Panc1 (cell line): ENCODE data around the gene FAM53A.

ENCODE experiments used
- CTCF ChIP-seq: fragments of 450-650 bp; IDR thresholded peaks from 2 replicates; pipeline ENCODE4 v1.5.1; 2017; ENCODE audit warnings: mild to moderate bottlenecking
- POLR2AphosphoS5 ChIP-seq: IDR thresholded peaks from 2 replicates; pipeline ENCODE4 v1.6.1; 2012; ENCODE audit warnings: mild to moderate bottlenecking, low read depth, low read length, moderate library complexity
- TCF7L2 ChIP-seq: IDR thresholded peaks from 2 replicates; pipeline ENCODE4 v1.6.1; 2011; ENCODE audit warnings: mild to moderate bottlenecking, low read depth, low read length, inconsistent platforms

GRCh38 chr4:1613099-1613495, 71.0 kb downstream of the FAM53A start:
- TF ChIP-seq POLR2AphosphoS5 (no peak), CTCF (no peak), TCF7L2 (no peak)
